B cell (primary cell): ENCODE results near the gene SH3GL3.

Source experiments
- EZH2 ChIP-seq: IDR thresholded peaks from 2 replicates; pipeline ENCODE4 v1.6.1; 2012; ENCODE audit warnings: borderline replicate concordance, low read depth, mild to moderate bottlenecking, moderate library complexity, low read length; ENCODE audit not compliant: insufficient read depth, poor library complexity, severe bottlenecking
- TF ChIP-seq, protein P1 (sequence below): fragments of 200-600 bp; IDR thresholded peaks from one replicate; pipeline ENCODE4 v1.8.0; 2022; ENCODE audit warnings: antibody characterized with exemption, mild to moderate bottlenecking

DNA sequence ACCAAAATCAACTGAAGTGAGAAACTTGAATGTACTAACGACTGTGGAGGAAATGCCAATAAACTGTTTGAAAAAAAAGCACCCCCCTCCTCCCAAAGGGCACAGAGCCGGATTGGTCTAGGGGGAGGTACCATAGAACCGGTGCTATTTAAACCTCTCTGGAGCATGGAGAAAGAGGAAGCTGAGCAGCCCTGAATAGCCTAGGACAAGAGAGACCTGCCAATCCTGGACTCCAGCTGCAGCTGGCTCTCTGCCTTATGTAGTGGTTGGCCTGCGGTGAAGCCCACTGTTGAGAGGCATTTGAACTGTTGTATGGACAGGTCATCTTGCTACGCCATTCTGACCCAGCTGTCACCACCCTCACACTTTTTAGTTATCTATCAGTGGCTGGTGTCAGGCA, 1.5 kb upstream of the SH3GL3 start:
- no peak for TF ChIP-seq EZH2
- TF ChIP-seq, protein P1, sequence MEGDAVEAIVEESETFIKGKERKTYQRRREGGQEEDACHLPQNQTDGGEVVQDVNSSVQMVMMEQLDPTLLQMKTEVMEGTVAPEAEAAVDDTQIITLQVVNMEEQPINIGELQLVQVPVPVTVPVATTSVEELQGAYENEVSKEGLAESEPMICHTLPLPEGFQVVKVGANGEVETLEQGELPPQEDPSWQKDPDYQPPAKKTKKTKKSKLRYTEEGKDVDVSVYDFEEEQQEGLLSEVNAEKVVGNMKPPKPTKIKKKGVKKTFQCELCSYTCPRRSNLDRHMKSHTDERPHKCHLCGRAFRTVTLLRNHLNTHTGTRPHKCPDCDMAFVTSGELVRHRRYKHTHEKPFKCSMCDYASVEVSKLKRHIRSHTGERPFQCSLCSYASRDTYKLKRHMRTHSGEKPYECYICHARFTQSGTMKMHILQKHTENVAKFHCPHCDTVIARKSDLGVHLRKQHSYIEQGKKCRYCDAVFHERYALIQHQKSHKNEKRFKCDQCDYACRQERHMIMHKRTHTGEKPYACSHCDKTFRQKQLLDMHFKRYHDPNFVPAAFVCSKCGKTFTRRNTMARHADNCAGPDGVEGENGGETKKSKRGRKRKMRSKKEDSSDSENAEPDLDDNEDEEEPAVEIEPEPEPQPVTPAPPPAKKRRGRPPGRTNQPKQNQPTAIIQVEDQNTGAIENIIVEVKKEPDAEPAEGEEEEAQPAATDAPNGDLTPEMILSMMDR = no peak
